ENCODE measurements around the gene TMCC3.

DNA sequence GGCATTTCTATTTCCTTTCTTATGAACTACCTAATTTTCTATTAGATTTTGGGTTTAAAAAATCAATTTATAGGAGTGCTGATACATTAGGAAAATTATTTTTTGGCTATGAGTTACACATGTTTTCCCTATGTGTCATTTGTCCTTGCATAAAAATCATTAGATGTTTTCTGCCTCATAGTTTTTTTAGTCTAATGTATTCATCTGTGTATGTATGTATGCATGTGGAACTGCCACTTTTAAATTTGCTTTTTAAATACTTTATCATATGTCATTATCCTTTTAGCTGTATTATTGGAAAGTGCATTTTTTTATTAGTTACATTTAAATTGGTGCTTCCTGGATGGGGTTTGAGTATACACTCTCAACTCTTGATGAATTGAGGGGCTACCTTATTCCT, 112.0 kb downstream of the TMCC3 start:
- TF ChIP-seq, protein P1, sequence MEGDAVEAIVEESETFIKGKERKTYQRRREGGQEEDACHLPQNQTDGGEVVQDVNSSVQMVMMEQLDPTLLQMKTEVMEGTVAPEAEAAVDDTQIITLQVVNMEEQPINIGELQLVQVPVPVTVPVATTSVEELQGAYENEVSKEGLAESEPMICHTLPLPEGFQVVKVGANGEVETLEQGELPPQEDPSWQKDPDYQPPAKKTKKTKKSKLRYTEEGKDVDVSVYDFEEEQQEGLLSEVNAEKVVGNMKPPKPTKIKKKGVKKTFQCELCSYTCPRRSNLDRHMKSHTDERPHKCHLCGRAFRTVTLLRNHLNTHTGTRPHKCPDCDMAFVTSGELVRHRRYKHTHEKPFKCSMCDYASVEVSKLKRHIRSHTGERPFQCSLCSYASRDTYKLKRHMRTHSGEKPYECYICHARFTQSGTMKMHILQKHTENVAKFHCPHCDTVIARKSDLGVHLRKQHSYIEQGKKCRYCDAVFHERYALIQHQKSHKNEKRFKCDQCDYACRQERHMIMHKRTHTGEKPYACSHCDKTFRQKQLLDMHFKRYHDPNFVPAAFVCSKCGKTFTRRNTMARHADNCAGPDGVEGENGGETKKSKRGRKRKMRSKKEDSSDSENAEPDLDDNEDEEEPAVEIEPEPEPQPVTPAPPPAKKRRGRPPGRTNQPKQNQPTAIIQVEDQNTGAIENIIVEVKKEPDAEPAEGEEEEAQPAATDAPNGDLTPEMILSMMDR (optimal IDR thresholded peaks at IDR 0.05 in 1 of 3, IDR thresholded peaks at IDR 0.05 in 1 of 3, conservative IDR thresholded peaks at IDR 0.05 in 1 of 3; ENCODE audit: extremely low read depth in 1 of 3, insufficient read depth in 2 of 3, low read length in 3 of 3): no peak
- no peak for TF ChIP-seq EZH2 (IDR thresholded peaks at IDR 0.05; ENCODE audit: low read length)

Data from keratinocyte (primary cell).